Liver (tissue), 9 donors: ENCODE results near the gene OR2L3. TPM values are rescaled to one million over a fixed set of nuclear protein-coding genes. Genes with fewer than 3 reads are reported as not detected.

Experiments used
- DNase-seq: peaks from one replicate; pipeline ENCODE4 v3.0.0-alpha.2; 2017; ENCODE audit warnings: low spot score
- H3K27ac ChIP-seq, 2 donors: one replicate each; pipeline ENCODE4 v1.7.0; 2013; ENCODE audit warnings: inconsistent platforms in 2 of 2, low read length in 2 of 2, control low read depth in 1 of 2, low read depth in 1 of 2, mild to moderate bottlenecking in 1 of 2
- H3K27me3 ChIP-seq, 4 donors: one replicate each; pipeline versions ENCODE4 v1.6.1 to v1.7.0; 2013; ENCODE audit warnings: low read length in 3 of 4, inconsistent platforms in 1 of 4, mild to moderate bottlenecking in 1 of 4, moderate library complexity in 1 of 4; ENCODE audit not compliant: control insufficient read depth in 4 of 4, insufficient read depth in 4 of 4
- H3K36me3 ChIP-seq, 4 donors: one replicate each; pipeline versions ENCODE4 v1.6.1 to v1.7.0; 2013; ENCODE audit warnings: low read length in 3 of 4, mild to moderate bottlenecking in 3 of 4, low read depth in 1 of 4, moderate library complexity in 1 of 4; ENCODE audit not compliant: control insufficient read depth in 4 of 4, insufficient read depth in 3 of 4
- H3K4me1 ChIP-seq, 4 donors: one replicate each; pipeline versions ENCODE4 v1.6.1 to v1.7.0; 2013; ENCODE audit warnings: low read length in 3 of 4, mild to moderate bottlenecking in 3 of 4, moderate library complexity in 1 of 4; ENCODE audit not compliant: control insufficient read depth in 4 of 4, insufficient read depth in 4 of 4
- H3K4me3 ChIP-seq, 3 donors: one replicate each; pipeline versions ENCODE4 v1.6.1 to v1.7.0; 2013; ENCODE audit warnings: low read length in 3 of 3, control low read depth in 1 of 3, low read depth in 1 of 3, mild to moderate bottlenecking in 1 of 3
- H3K9ac ChIP-seq, 2 donors: one replicate each; pipeline ENCODE4 v1.7.0; 2013; ENCODE audit warnings: low read length in 2 of 2, mild to moderate bottlenecking in 2 of 2, moderate library complexity in 2 of 2, control low read depth in 1 of 2, low read depth in 1 of 2
- H3K9me3 ChIP-seq, 4 donors: one replicate each; pipeline versions ENCODE4 v1.6.1 to v1.7.0; 2013; ENCODE audit warnings: low read length in 3 of 4; ENCODE audit not compliant: control insufficient read depth in 4 of 4
- EGR1 ChIP-seq, 2 donors: IDR thresholded peaks; 2 replicates each; pipeline ENCODE4 v1.6.1; 2016 to 2018; ENCODE audit warnings: antibody characterized with exemption in 2 of 2, low read depth in 2 of 2
- FOXA1 ChIP-seq: IDR thresholded peaks from 2 replicates; pipeline ENCODE4 v1.6.1; 2016; ENCODE audit warnings: antibody characterized with exemption
- FOXA2 ChIP-seq: IDR thresholded peaks from 2 replicates; pipeline ENCODE4 v1.6.1; 2016; ENCODE audit warnings: antibody characterized with exemption
- GABPA ChIP-seq, 2 donors: IDR thresholded peaks in 1 of 2; conservative IDR thresholded peaks in 1 of 2; 2 replicates each; pipeline ENCODE4 v1.6.1; 2016; ENCODE audit warnings: antibody characterized with exemption in 2 of 2, mild to moderate bottlenecking in 1 of 2, moderate library complexity in 1 of 2
- HNF4A ChIP-seq, 2 donors: conservative IDR thresholded peaks; 2 replicates each; pipeline ENCODE4 v1.6.1; 2016; ENCODE audit warnings: antibody characterized with exemption in 2 of 2, mild to moderate bottlenecking in 2 of 2
- HNF4G ChIP-seq: IDR thresholded peaks from 2 replicates; pipeline ENCODE4 v1.6.1; 2016; ENCODE audit warnings: antibody characterized with exemption
- JUND ChIP-seq, 2 donors: IDR thresholded peaks; 2 replicates each; pipeline ENCODE4 v1.6.1; 2016; ENCODE audit warnings: antibody characterized with exemption in 2 of 2
- NR2F2 ChIP-seq: IDR thresholded peaks from 2 replicates; pipeline ENCODE4 v1.6.1; 2016; ENCODE audit warnings: antibody characterized with exemption
- RAD21 ChIP-seq, 2 donors: IDR thresholded peaks; 2 replicates each; pipeline ENCODE4 v1.6.1; 2016; ENCODE audit warnings: antibody characterized with exemption in 2 of 2, mild to moderate bottlenecking in 2 of 2
- RXRA ChIP-seq, 2 donors: IDR thresholded peaks; 2 replicates each; pipeline ENCODE4 v1.6.1; 2017 to 2018; ENCODE audit warnings: antibody characterized with exemption in 2 of 2, mild to moderate bottlenecking in 1 of 2
- SP1 ChIP-seq: IDR thresholded peaks from 2 replicates; pipeline ENCODE4 v1.6.1; 2018; ENCODE audit warnings: antibody characterized with exemption, mild to moderate bottlenecking
- TAF1 ChIP-seq: conservative IDR thresholded peaks from 2 replicates; pipeline ENCODE4 v1.6.1; 2016; ENCODE audit warnings: antibody characterized with exemption, mild to moderate bottlenecking
- YY1 ChIP-seq: IDR thresholded peaks from 2 replicates; pipeline ENCODE4 v1.6.1; 2016; ENCODE audit warnings: antibody characterized with exemption, mild to moderate bottlenecking
- WGBS: extraction: QIAGEN DNeasy Blood & Tissue Kit; methylation state at CpG from one replicate; pipeline ENCODE4 v1.1.7; 2013; 5-methylcytosine and 5-hydroxymethylcytosine counted together
- polyA plus RNA-seq, 2 donors: library from polyadenylated mRNA; stranded (reverse) in 1 of 2; unstranded in 1 of 2; fragments of 200-250 nt in 1 of 2; fragments of >200 nt in 1 of 2; fragmentation: Nextera tagmentation in 1 of 2; extraction: Ambion mirVana in 1 of 2; gene quantifications; one replicate each; pipeline versions ENCODE4 v1.2.1 to v1.2.3, GENCODE V29; 2013 to 2015
- total RNA-seq, 2 donors: library from RNA; depleted of rRNA; stranded (reverse); fragments of >200 nt; gene quantifications; one replicate each; pipeline ENCODE4 v1.2.3, GENCODE V29; 2014
- TF ChIP-seq, protein P1 (sequence below): fragments of 150-350 bp; IDR thresholded peaks from 2 replicates; pipeline ENCODE4 v1.5.1; 2017; ENCODE audit warnings: improper control_type of control experiment, low read depth, low read length; ENCODE audit not compliant: missing input control
- TF ChIP-seq, protein P2 (sequence below): IDR thresholded peaks from 2 replicates; pipeline ENCODE4 v1.6.1; 2016; ENCODE audit warnings: antibody characterized with exemption
- TF ChIP-seq, protein P3 (sequence below): IDR thresholded peaks from 2 replicates; pipeline ENCODE4 v1.6.1; 2016; ENCODE audit warnings: antibody characterized with exemption, mild to moderate bottlenecking
- donor health status: healthy.
- donor health status: healthy.
- donor health status: healthy.
- donor health status: healthy.
- donor health status: healthy.

OR2L3 gene, protein sequence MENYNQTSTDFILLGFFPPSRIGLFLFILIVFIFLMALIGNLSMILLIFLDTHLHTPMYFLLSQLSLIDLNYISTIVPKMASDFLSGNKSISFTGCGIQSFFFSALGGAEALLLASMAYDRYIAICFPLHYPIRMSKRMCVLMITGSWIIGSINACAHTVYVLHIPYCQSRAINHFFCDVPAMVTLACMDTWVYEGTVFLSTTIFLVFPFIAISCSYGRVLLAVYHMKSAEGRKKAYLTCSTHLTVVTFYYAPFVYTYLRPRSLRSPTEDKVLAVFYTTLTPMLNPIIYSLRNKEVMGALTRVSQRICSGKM
- total RNA-seq (under 1 TPM; under 0.01 to 0.05 TPM), polyA plus RNA-seq (not detected)

DNA sequence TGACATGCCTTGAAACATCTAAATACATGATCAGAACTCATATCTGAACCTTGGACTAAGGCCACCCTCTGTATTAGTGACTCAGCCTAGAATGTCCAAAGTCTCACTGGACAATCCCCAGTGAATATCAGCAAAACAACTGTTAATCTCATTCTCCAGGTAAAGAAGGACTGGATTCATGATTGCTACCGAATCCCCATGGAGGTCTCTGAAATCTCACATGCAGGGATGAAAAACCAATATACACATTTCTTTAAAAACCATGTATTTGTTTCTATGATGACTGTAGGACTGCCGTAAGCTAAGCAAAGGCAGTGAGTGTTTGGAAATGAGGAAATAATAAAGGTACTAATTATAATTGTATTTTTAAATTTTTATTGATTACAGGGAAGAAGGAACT, at the start of gene OR2L3:
Gene OR2L3 (plus strand): TSS at position 301 of the 400 bp plus-strand sequence. CDS start 13,846 bp downstream, outside the sequence.
- H3K4me3 ChIP-seq: no peak within 1 kb of the TSS
- no peak within 1 kb of the TSS for H3K9ac ChIP-seq
- DNase-seq: no peak
- no peak within 1 kb of the TSS for H3K27ac ChIP-seq
- no peaks in the 10 kb centered on the region for H3K4me1 ChIP-seq
- H3K36me3 ChIP-seq: no peaks in the 10 kb centered on the region
- no peaks in the 10 kb centered on the region for H3K27me3 ChIP-seq
- TF ChIP-seq NR2F2 (no peak), RAD21 (IDR thresholded peaks at IDR 0.05) (no peak), SP1 (no peak), EGR1 (IDR thresholded peaks at IDR 0.05; ENCODE audit: low read depth in 2 of 2) (no peak), FOXA1 (no peak)
- TF ChIP-seq, protein P1, sequence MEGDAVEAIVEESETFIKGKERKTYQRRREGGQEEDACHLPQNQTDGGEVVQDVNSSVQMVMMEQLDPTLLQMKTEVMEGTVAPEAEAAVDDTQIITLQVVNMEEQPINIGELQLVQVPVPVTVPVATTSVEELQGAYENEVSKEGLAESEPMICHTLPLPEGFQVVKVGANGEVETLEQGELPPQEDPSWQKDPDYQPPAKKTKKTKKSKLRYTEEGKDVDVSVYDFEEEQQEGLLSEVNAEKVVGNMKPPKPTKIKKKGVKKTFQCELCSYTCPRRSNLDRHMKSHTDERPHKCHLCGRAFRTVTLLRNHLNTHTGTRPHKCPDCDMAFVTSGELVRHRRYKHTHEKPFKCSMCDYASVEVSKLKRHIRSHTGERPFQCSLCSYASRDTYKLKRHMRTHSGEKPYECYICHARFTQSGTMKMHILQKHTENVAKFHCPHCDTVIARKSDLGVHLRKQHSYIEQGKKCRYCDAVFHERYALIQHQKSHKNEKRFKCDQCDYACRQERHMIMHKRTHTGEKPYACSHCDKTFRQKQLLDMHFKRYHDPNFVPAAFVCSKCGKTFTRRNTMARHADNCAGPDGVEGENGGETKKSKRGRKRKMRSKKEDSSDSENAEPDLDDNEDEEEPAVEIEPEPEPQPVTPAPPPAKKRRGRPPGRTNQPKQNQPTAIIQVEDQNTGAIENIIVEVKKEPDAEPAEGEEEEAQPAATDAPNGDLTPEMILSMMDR: no peak
- 63% methylated on average over 2 of the region's 2 CpGs for WGBS
- no peaks in the 10 kb centered on the region for H3K9me3 ChIP-seq

DNA sequence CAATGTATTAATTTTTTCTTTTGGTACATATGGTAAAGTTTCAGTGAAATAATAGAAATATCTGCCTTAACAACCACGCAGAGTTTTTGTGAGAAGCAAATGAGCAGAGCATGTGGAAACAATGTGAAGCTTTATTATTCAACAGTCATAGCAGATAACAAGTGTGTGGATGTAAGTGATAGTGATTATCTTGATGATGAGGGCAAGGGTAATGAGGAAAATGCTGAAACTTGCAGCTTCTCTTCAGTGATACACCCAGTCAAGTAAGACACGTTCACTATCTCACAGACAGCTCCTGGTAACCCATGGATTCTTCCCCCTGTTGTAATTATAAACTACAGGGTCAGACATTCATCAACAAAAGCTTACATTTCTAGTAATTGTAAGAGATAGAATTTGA, 47.8 kb upstream of the OR2L3 start:
- no peak for DNase-seq
- H3K27ac ChIP-seq: no peak overlapping the region
- H3K4me1 ChIP-seq: no peaks in the 10 kb centered on the region
- no peak overlapping the region for H3K4me3 ChIP-seq
- WGBS: 36% methylated on average over 2 of the region's 2 CpGs
- TF ChIP-seq EGR1 (IDR thresholded peaks at IDR 0.05; ENCODE audit: low read depth in 2 of 2) (no peak), JUND (IDR thresholded peaks at IDR 0.05) (no peak), NR2F2 (no peak), YY1 (no peak), RXRA (IDR thresholded peaks at IDR 0.05) (no peak), GABPA (IDR thresholded peaks at IDR 0.05 in 1 of 2, conservative IDR thresholded peaks at IDR 0.05 in 1 of 2) (no peak), SP1 (no peak), FOXA2 (no peak), TAF1 (no peak), HNF4G (no peak), HNF4A (conservative IDR thresholded peaks at IDR 0.05) (no peak), FOXA1 (no peak)
- TF ChIP-seq, protein P1: no peak
- H3K9me3 ChIP-seq: no peaks in the 10 kb centered on the region
- H3K9ac ChIP-seq: no peak overlapping the region
- H3K36me3 ChIP-seq: no peaks in the 10 kb centered on the region
- peaks cover 0 to 2% (median 0%) of the 10 kb centered on the region in 4 donors for H3K27me3 ChIP-seq

DNA sequence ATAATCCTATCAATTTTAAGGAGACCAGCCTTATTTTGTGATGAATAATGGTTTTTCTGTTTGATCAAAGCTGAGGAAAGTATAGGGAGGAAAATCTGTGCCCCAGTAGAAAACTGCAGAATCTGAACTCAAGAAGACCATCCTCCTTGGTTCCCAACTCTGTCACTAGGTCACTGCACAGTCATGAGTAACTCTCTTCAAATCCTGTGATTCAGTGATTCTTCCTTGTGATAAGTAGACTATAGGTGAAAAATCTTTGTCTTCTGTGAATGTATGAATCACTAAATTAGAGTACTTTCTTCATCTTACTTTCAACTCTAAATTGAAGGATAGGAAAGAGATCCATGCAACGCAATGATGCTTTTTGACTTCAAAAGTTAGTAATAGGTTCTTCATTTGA, 46.5 kb upstream of the OR2L3 start:
- no peaks in the 10 kb centered on the region for H3K36me3 ChIP-seq
- no peak overlapping the region for H3K4me3 ChIP-seq
- H3K4me1 ChIP-seq: no peaks in the 10 kb centered on the region
- no peaks in the 10 kb centered on the region for H3K9me3 ChIP-seq
- DNase-seq: no peak
- H3K27ac ChIP-seq: no peak overlapping the region
- H3K27me3 ChIP-seq: peaks cover 0 to 2% (median 0%) of the 10 kb centered on the region in 4 donors
- TF ChIP-seq, protein P2, sequence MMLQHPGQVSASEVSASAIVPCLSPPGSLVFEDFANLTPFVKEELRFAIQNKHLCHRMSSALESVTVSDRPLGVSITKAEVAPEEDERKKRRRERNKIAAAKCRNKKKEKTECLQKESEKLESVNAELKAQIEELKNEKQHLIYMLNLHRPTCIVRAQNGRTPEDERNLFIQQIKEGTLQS: no peak
- TF ChIP-seq JUND (IDR thresholded peaks at IDR 0.05) (no peak), FOXA2 (no peak), SP1 (no peak), EGR1 (IDR thresholded peaks at IDR 0.05; ENCODE audit: low read depth in 2 of 2) (no peak)
- TF ChIP-seq, protein P3, sequence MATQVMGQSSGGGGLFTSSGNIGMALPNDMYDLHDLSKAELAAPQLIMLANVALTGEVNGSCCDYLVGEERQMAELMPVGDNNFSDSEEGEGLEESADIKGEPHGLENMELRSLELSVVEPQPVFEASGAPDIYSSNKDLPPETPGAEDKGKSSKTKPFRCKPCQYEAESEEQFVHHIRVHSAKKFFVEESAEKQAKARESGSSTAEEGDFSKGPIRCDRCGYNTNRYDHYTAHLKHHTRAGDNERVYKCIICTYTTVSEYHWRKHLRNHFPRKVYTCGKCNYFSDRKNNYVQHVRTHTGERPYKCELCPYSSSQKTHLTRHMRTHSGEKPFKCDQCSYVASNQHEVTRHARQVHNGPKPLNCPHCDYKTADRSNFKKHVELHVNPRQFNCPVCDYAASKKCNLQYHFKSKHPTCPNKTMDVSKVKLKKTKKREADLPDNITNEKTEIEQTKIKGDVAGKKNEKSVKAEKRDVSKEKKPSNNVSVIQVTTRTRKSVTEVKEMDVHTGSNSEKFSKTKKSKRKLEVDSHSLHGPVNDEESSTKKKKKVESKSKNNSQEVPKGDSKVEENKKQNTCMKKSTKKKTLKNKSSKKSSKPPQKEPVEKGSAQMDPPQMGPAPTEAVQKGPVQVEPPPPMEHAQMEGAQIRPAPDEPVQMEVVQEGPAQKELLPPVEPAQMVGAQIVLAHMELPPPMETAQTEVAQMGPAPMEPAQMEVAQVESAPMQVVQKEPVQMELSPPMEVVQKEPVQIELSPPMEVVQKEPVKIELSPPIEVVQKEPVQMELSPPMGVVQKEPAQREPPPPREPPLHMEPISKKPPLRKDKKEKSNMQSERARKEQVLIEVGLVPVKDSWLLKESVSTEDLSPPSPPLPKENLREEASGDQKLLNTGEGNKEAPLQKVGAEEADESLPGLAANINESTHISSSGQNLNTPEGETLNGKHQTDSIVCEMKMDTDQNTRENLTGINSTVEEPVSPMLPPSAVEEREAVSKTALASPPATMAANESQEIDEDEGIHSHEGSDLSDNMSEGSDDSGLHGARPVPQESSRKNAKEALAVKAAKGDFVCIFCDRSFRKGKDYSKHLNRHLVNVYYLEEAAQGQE: no peak
- TF ChIP-seq, protein P1: no peak
- 63% methylated on average over 1 of the region's 1 CpG for WGBS
- no peak overlapping the region for H3K9ac ChIP-seq
